Measurements from ENCODE around the gene VWA1.

VWA1 gene

GRCh38 chr1:1393014-1393413, 42.5 kb upstream of the VWA1 start:
- H3K4me3 ChIP-seq (replicated peaks in 1 of 2; ENCODE audit: low read depth in 2 of 2, low read length in 2 of 2) = no peak overlapping the region
- no peak for DNase-seq (ENCODE audit: low read depth in 2 of 2)
- TF ChIP-seq CTCF (IDR thresholded peaks at IDR 0.05; ENCODE audit: low read depth, low read length) = no peak

- H3K4me3 ChIP-seq (replicated peaks in 1 of 2; ENCODE audit: low read depth in 2 of 2, low read length in 2 of 2) = no peak overlapping the region
- DNase-seq (ENCODE audit: low read depth in 2 of 2) = no peak
- TF ChIP-seq CTCF (IDR thresholded peaks at IDR 0.05; ENCODE audit: low read depth, low read length) = no peak
These were observed 42.1 kb upstream of the VWA1 start for GRCh38 chr1:1393428-1393827.

- H3K4me3 ChIP-seq (replicated peaks in 1 of 2; ENCODE audit: low read depth in 2 of 2, low read length in 2 of 2) = no peak overlapping the region
- no peak for TF ChIP-seq CTCF (IDR thresholded peaks at IDR 0.05; ENCODE audit: low read depth, low read length)
- no peak for DNase-seq (ENCODE audit: low read depth in 2 of 2)
These were observed 41.4 kb upstream of the VWA1 start for GRCh38 chr1:1394116-1394515.

- TF ChIP-seq CTCF (IDR thresholded peaks at IDR 0.05; ENCODE audit: low read depth, low read length) = no peak
- DNase-seq (ENCODE audit: low read depth in 2 of 2) = no peak
- H3K4me3 ChIP-seq (replicated peaks in 1 of 2; ENCODE audit: low read depth in 2 of 2, low read length in 2 of 2) = no peak overlapping the region
These were observed 40.3 kb upstream of the VWA1 start for GRCh38 chr1:1395166-1395565.

GRCh38 chr1:1397839-1398523, 37.5 kb upstream of the VWA1 start:
- TF ChIP-seq CTCF (IDR thresholded peaks at IDR 0.05; ENCODE audit: low read depth, low read length) = no peak
- peak; percentile 44 to 86 for DNase-seq (ENCODE audit: low read depth in 2 of 2)
- peak overlapping the region; percentile 87 to 98 for H3K4me3 ChIP-seq (replicated peaks in 1 of 2; ENCODE audit: low read depth in 2 of 2, low read length in 2 of 2)

GRCh38 chr1:1398677-1399186, 36.8 kb upstream of the VWA1 start:
- peak overlapping the region; percentile 87 to 98 for H3K4me3 ChIP-seq (replicated peaks in 1 of 2; ENCODE audit: low read depth in 2 of 2, low read length in 2 of 2)
- DNase-seq (ENCODE audit: low read depth in 2 of 2) = no peak
- TF ChIP-seq CTCF (IDR thresholded peaks at IDR 0.05; ENCODE audit: low read depth, low read length) = no peak
